ENCODE measurements around the gene SH3D21. TPM values are rescaled to one million over a fixed set of nuclear protein-coding genes. Genes with fewer than 3 reads are reported as not detected.

SH3D21 gene
- total RNA-seq, 1 donor from 2014 or later, result 20.4 TPM

Other genes with a start within 250 kb of the SH3D21 start
- 0.18 and 0.21 TPM in 2 replicates for gene TEKT2, start 222.3 kb upstream of the SH3D21 start, total RNA-seq
- gene ADPRS, start 217.5 kb upstream of the SH3D21 start, total RNA-seq, result 33.6 and 35.3 TPM in 2 replicates
- gene COL8A2, start 181.1 kb upstream of the SH3D21 start, total RNA-seq, result not detected in 2 replicates
- gene TRAPPC3, start 156.9 kb upstream of the SH3D21 start, total RNA-seq, result 68.4 and 71.5 TPM in 2 replicates
- 162 and 172 TPM in 2 replicates for gene MAP7D1, start 150.2 kb upstream of the SH3D21 start, total RNA-seq
- 159 and 164 TPM in 2 replicates for gene THRAP3, start 81.9 kb upstream of the SH3D21 start, total RNA-seq
- gene EVA1B, start 17.3 kb downstream of the SH3D21 start, total RNA-seq, result 10.7 and 11.0 TPM in 2 replicates
- 41.3 and 42.4 TPM in 2 replicates for gene STK40, start 79.6 kb downstream of the SH3D21 start, total RNA-seq
- gene LSM10, start 91.5 kb downstream of the SH3D21 start, total RNA-seq, result 48.4 and 55.3 TPM in 2 replicates
- 0.59 and 1.2 TPM in 2 replicates for gene OSCP1, start 144.1 kb downstream of the SH3D21 start, total RNA-seq
- 117 and 123 TPM in 2 replicates for gene MRPS15, start 158.0 kb downstream of the SH3D21 start, total RNA-seq
- gene CSF3R, start 176.5 kb downstream of the SH3D21 start, total RNA-seq, result 0.11 and 0.62 TPM in 2 replicates